T-helper 17 cell (primary cell): ENCODE results near the gene ATXN2. TPM values are rescaled to one million over a fixed set of nuclear protein-coding genes. Genes with fewer than 3 reads are reported as not detected.
"Not testable (repeated sequence)": the region's sequence is repeated elsewhere in the genome, so short reads cannot be mapped to it uniquely, and the experiment has no call there.

ENCODE experiments used
- ATAC-seq: fragments of 150-1000 bp; cut with Tn5 transposase; 2 replicates; pipeline ENCODE4 v1.10.0; 2021; ENCODE audit warnings: mild to moderate bottlenecking, moderate library complexity
- DNase-seq, 3 donors: peaks; one replicate each; pipeline versions ENCODE4 v3.0.0 to v3.0.0-alpha.2; 2020 to 2021
- H3K9me3 ChIP-seq: one replicate; pipeline ENCODE4 v1.7.0; 2013; ENCODE audit warnings: low read length, mild to moderate bottlenecking; ENCODE audit not compliant: control insufficient read depth, poor library complexity, severe bottlenecking
- H3K27ac Mint-ChIP-seq: one replicate; pipeline ENCODE4 v1.8.0; 2022; ENCODE audit warnings: mild to moderate bottlenecking, moderate library complexity, mixed read lengths
- H3K27me3 Mint-ChIP-seq: one replicate; pipeline ENCODE4 v1.8.0; 2022; ENCODE audit warnings: mixed read lengths
- H3K36me3 Mint-ChIP-seq: one replicate; pipeline ENCODE4 v1.8.0; 2022; ENCODE audit warnings: low read depth, mixed read lengths
- H3K4me1 Mint-ChIP-seq: one replicate; pipeline ENCODE4 v1.8.0; 2022; ENCODE audit warnings: mild to moderate bottlenecking, mixed read lengths
- H3K4me3 Mint-ChIP-seq: one replicate; pipeline ENCODE4 v1.8.0; 2022; ENCODE audit warnings: mild to moderate bottlenecking, moderate library complexity, mixed read lengths
- total RNA-seq, 4 donors: library from RNA in 2 of 4; stranded (reverse) in 2 of 4; gene quantifications; one replicate each; pipeline ENCODE4 v1.2.3 and lab custom pipeline; 2022 to 2026

The ATXN2 gene
- total RNA-seq, 2 donors from 2014 or later: 47.6 to 48.8 TPM

GRCh38 chr12:111405149-111405858 lies 193.8 kb downstream of the ATXN2 start:
- Mint-ChIP-seq H3K27me3 (no peaks in the 10 kb centered on the region), H3K4me1 (peaks cover 45% of the 10 kb centered on the region), H3K36me3 (peaks cover 2% of the 10 kb centered on the region), H3K27ac (peak overlapping the region; percentile 97), H3K4me3 (peak overlapping the region; percentile 96)
- peak; percentile 95 to 99 (median 99) for DNase-seq
- ATAC-seq: peak; percentile 79
- no peaks in the 10 kb centered on the region for H3K9me3 ChIP-seq

GRCh38 chr12:111404362-111405148 lies 194.6 kb downstream of the ATXN2 start:
- peak overlapping the region; percentile 97 for H3K27ac Mint-ChIP-seq
- DNase-seq (peak in 1 of 3 donors; percentile 32), ATAC-seq (peak; percentile 11)
- peaks cover 2% of the 10 kb centered on the region for H3K36me3 Mint-ChIP-seq
- H3K9me3 ChIP-seq: no peaks in the 10 kb centered on the region
- no peaks in the 10 kb centered on the region for H3K27me3 Mint-ChIP-seq
- peaks cover 50% of the 10 kb centered on the region for H3K4me1 Mint-ChIP-seq
- peak overlapping the region; percentile 96 for H3K4me3 Mint-ChIP-seq

- ATAC-seq, H3K27me3 Mint-ChIP-seq, H3K36me3 Mint-ChIP-seq, H3K9me3 ChIP-seq, DNase-seq: not testable (repeated sequence)
- H3K27ac Mint-ChIP-seq: peak overlapping the region; percentile 97
- peaks cover 38% of the 10 kb centered on the region for H3K4me1 Mint-ChIP-seq
- H3K4me3 Mint-ChIP-seq: peak overlapping the region; percentile 89
These were observed 196.7 kb downstream of the ATXN2 start for GRCh38 chr12:111402490-111402824.

Other genes with a start within 250 kb of the ATXN2 start
- 1 to 10 TPM; 2.1 to 2.5 TPM for gene PHETA1, start 230.2 kb downstream of the ATXN2 start, total RNA-seq
- gene SH2B3, start 193.4 kb downstream of the ATXN2 start, total RNA-seq: 10 to 100 TPM; 38.7 to 39.3 TPM
- gene BRAP, start 86.6 kb upstream of the ATXN2 start, total RNA-seq: 10 to 100 TPM; 18.1 to 24.3 TPM
- gene ACAD10, start 86.7 kb upstream of the ATXN2 start, total RNA-seq: 10 to 100 TPM; 25.1 to 27.9 TPM
- gene ALDH2, start 167.6 kb upstream of the ATXN2 start, total RNA-seq: 1 to 10 TPM; 1.9 to 3.4 TPM
- gene MAPKAPK5, start 242.9 kb upstream of the ATXN2 start, total RNA-seq: 10 to 100 TPM; 59.8 to 63.7 TPM